Lower leg skin (tissue), 3 donors: ENCODE results near the gene ELP6.

ENCODE experiments used
- CTCF ChIP-seq, 3 donors: fragments of 450-650 bp; IDR thresholded peaks; one replicate each; pipeline ENCODE4 v1.5.1; 2016; ENCODE audit warnings: antibody characterized with exemption in 3 of 3, mild to moderate bottlenecking in 3 of 3, moderate library complexity in 2 of 3
- POLR2A ChIP-seq, 2 donors: fragments of 450-650 bp; IDR thresholded peaks; one replicate each; pipeline ENCODE4 v1.6.1; 2016 to 2017; ENCODE audit warnings: antibody characterized with exemption in 2 of 2, mild to moderate bottlenecking in 1 of 2, moderate library complexity in 1 of 2

- TF ChIP-seq POLR2A (IDR thresholded peaks at IDR 0.05) (no peak), CTCF (IDR thresholded peaks at IDR 0.05) (no peak)
Observed at GRCh38 chr3:47533481-47533880, 20.0 kb upstream of the ELP6 start.
